IPS-11a (cell line): Measurements from ENCODE around the gene LAMA3.
"Not testable (repeated sequence)": the region's sequence is repeated elsewhere in the genome, so short reads cannot be mapped to it uniquely, and the experiment has no call there.

Experiments used
- H3K4me3 ChIP-seq: one replicate; pipeline ENCODE4 v1.5.1; 2013; ENCODE audit warnings: low read depth, low read length, control low read depth

LAMA3 gene

GRCh38 chr18:23730857-23731256 is 41.6 kb downstream of the LAMA3 start:
- no peak overlapping the region for H3K4me3 ChIP-seq

GRCh38 chr18:23731861-23732260 is 42.6 kb downstream of the LAMA3 start:
- H3K4me3 ChIP-seq: no peak overlapping the region

- no peak overlapping the region for H3K4me3 ChIP-seq
These were observed 43.2 kb downstream of the LAMA3 start for GRCh38 chr18:23732439-23732838.

- not testable (repeated sequence) for H3K4me3 ChIP-seq
These were observed 44.0 kb downstream of the LAMA3 start for GRCh38 chr18:23733265-23733664.

- H3K4me3 ChIP-seq: no peak overlapping the region
These were observed 44.6 kb downstream of the LAMA3 start for GRCh38 chr18:23733895-23734294.

GRCh38 chr18:23735021-23735464 is 45.8 kb downstream of the LAMA3 start:
- no peak overlapping the region for H3K4me3 ChIP-seq

GRCh38 chr18:23737578-23737977 is 48.3 kb downstream of the LAMA3 start:
- no peak overlapping the region for H3K4me3 ChIP-seq

- no peak overlapping the region for H3K4me3 ChIP-seq
These were observed 48.9 kb downstream of the LAMA3 start for GRCh38 chr18:23738151-23738550.

GRCh38 chr18:23738575-23738974 is 49.3 kb downstream of the LAMA3 start:
- H3K4me3 ChIP-seq: no peak overlapping the region

- H3K4me3 ChIP-seq: no peak overlapping the region
These were observed 51.0 kb downstream of the LAMA3 start for GRCh38 chr18:23740105-23740830.

GRCh38 chr18:23741967-23742366 is 52.7 kb downstream of the LAMA3 start:
- H3K4me3 ChIP-seq: not testable (repeated sequence)

- no peak overlapping the region for H3K4me3 ChIP-seq
These were observed 54.6 kb downstream of the LAMA3 start for GRCh38 chr18:23743733-23744333.

- no peak overlapping the region for H3K4me3 ChIP-seq
These were observed 56.1 kb downstream of the LAMA3 start for GRCh38 chr18:23745366-23745765.

GRCh38 chr18:23746851-23747250 is 57.6 kb downstream of the LAMA3 start:
- H3K4me3 ChIP-seq: no peak overlapping the region

- no peak overlapping the region for H3K4me3 ChIP-seq
These were observed 63.1 kb downstream of the LAMA3 start for GRCh38 chr18:23752363-23752762.

GRCh38 chr18:23752796-23753195 is 63.5 kb downstream of the LAMA3 start:
- no peak overlapping the region for H3K4me3 ChIP-seq

- H3K4me3 ChIP-seq: no peak overlapping the region
These were observed 67.6 kb downstream of the LAMA3 start for GRCh38 chr18:23756590-23757436.

GRCh38 chr18:23757437-23757733 is 68.1 kb downstream of the LAMA3 start:
- H3K4me3 ChIP-seq: no peak overlapping the region

- H3K4me3 ChIP-seq: no peak overlapping the region
These were observed 69.0 kb downstream of the LAMA3 start for GRCh38 chr18:23758281-23758680.

- no peak overlapping the region for H3K4me3 ChIP-seq
These were observed 72.7 kb downstream of the LAMA3 start for GRCh38 chr18:23761941-23762340.

- H3K4me3 ChIP-seq: no peak overlapping the region
These were observed 74.1 kb downstream of the LAMA3 start for GRCh38 chr18:23763343-23763742.

GRCh38 chr18:23765931-23766330 is 76.7 kb downstream of the LAMA3 start:
- no peak overlapping the region for H3K4me3 ChIP-seq
